Bronchus fibroblast of lung (primary cell): ENCODE measurements around the gene ZNF692. TPM values are rescaled to one million over a fixed set of nuclear protein-coding genes. Genes with fewer than 3 reads are reported as not detected.

Experiments
- total RNA-seq: library from RNA; depleted of rRNA; stranded (reverse); fragments of >200 nt; gene quantifications from 2 replicates; pipeline ENCODE4 v1.2.3, GENCODE V29; 2015

ZNF692 gene
- total RNA-seq: 20.0 and 30.8 TPM in 2 replicates

GRCh38 chr1:248858891-248859889, at the start of gene ZNF692:
TSS of gene ZNF692 (minus strand) at chr1:248859085. CDS start at chr1:248858309, 776 bp downstream.

GRCh38 chr1:248906009-248906752, 47.3 kb upstream of the ZNF692 start, which contains the start of gene PGBD2:
TSS of gene PGBD2 (plus strand) at chr1:248906235. CDS start at chr1:248913863, 7,628 bp downstream.

GRCh38 chr1:248837781-248838356, 21.0 kb downstream of the ZNF692 start, which contains the start of gene ZNF672:
TSS of gene ZNF672 (plus strand) at chr1:248838224. CDS start at chr1:248847275, 9,051 bp downstream.

GRCh38 chr1:248825909-248826760, 32.8 kb downstream of the ZNF692 start, which contains the start of gene SH3BP5L:
TSS of gene SH3BP5L (minus strand) at chr1:248825915. CDS start at chr1:248824935, 980 bp downstream.

Other genes starting within 250 kb of the ZNF692 start
- not detected in 2 replicates for gene OR2T11, start 224.0 kb downstream of the ZNF692 start, total RNA-seq
- gene OR2T35, start 213.8 kb downstream of the ZNF692 start, total RNA-seq: not detected in 2 replicates
- not detected in 2 replicates for gene OR2T27, start 203.6 kb downstream of the ZNF692 start, total RNA-seq
- gene OR14I1, start 156.3 kb downstream of the ZNF692 start, total RNA-seq: not detected in 2 replicates
- gene LYPD8, start 103.3 kb downstream of the ZNF692 start, total RNA-seq: not detected in 2 replicates
- gene SH3BP5L, start 33.2 kb downstream of the ZNF692 start, total RNA-seq: 17.5 and 21.7 TPM in 2 replicates
- gene ZNF672, start 20.9 kb downstream of the ZNF692 start, total RNA-seq: 14.7 and 15.0 TPM in 2 replicates
- 3.3 and 3.4 TPM in 2 replicates for gene PGBD2, start 47.1 kb upstream of the ZNF692 start, total RNA-seq